ENCODE results near the gene IDH2.
"Not testable (repeated sequence)": the region's sequence is repeated elsewhere in the genome, so short reads cannot be mapped to it uniquely, and the experiment has no call there.

IDH2 gene

DNA sequence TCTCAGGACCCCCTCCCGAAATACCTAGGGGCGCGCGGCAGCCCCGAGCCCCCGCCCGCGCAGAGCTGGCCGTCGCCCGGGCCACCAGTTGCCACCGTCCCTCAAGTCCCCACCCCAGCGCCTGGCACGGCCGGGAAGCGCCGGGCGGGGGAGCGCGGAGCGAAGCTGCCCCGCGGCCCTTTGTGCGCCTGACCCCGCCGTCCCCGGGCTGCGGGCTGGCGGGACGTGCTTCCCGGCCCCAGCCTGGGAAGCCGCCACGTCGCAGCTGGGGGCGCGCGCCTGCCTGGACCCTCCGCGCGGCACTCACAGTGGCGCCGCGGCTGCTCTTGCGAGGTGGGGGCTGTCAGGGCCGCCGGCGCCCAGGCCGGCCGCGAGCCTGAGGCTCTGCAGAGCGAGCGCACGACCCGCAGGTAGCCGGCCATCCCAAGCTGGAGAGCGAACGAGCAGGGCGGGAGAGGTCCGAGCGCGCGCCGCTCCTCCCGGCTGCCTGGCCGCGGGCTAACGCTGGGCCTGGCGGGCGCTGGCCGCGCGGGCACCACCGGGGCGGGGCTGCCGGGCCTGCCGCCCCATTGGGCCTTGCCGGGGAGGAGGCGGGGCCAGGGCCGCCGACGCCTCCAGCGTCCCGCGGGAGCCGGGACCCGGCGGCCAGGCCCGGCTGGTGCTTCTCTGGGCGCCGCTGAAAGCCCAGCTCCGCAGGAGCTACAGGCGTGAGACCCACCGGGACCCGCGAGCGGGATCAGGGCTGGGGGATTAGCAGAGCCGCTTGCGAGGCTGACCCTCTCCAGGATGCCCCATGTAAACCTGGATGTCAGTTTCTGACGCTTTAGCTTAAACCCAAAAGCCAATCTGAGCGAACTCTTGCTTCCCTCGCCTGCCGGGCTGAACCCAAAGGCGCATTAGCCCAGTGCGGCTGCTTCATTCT lies at the start of gene IDH2:
TSS of gene IDH2 (minus strand) at position 500 of the 922 bp plus-strand sequence. CDS start at position 422, 78 bp downstream.
- TF ChIP-seq, protein P1, sequence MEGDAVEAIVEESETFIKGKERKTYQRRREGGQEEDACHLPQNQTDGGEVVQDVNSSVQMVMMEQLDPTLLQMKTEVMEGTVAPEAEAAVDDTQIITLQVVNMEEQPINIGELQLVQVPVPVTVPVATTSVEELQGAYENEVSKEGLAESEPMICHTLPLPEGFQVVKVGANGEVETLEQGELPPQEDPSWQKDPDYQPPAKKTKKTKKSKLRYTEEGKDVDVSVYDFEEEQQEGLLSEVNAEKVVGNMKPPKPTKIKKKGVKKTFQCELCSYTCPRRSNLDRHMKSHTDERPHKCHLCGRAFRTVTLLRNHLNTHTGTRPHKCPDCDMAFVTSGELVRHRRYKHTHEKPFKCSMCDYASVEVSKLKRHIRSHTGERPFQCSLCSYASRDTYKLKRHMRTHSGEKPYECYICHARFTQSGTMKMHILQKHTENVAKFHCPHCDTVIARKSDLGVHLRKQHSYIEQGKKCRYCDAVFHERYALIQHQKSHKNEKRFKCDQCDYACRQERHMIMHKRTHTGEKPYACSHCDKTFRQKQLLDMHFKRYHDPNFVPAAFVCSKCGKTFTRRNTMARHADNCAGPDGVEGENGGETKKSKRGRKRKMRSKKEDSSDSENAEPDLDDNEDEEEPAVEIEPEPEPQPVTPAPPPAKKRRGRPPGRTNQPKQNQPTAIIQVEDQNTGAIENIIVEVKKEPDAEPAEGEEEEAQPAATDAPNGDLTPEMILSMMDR (IDR thresholded peaks at IDR 0.05; ENCODE audit: low read depth, low read length) = no peak
- DNase-seq (ENCODE audit: low read depth in 2 of 2) = peak; percentile 68 to 83
- peak within 1 kb of the TSS; percentile 58 to 70 for H3K4me3 ChIP-seq (replicated peaks in 1 of 2; ENCODE audit: low read depth in 2 of 2, low read length in 2 of 2)

DNA sequence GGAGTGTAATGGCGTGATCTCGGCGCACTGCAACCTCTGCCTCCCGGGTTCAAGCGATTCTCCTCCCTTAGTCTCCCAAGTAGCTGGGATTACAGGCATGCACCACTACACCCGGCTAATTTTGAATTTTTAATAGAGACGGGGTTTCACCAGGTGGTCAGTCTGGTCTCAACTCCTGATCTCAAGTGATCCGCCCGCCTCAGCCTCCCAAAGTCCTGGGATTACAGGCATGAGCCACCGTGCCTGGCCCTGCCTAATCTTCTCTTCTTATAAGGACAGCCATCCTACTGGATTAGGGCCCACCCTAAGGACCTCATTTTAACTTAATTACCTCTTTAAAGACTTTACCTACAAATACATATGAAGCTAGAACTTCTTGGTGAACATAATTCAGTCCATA lies 48.3 kb upstream of the IDH2 start:
- DNase-seq (ENCODE audit: low read depth in 2 of 2); H3K4me3 ChIP-seq (replicated peaks in 1 of 2; ENCODE audit: low read depth in 2 of 2, low read length in 2 of 2): not testable (repeated sequence)

DNA sequence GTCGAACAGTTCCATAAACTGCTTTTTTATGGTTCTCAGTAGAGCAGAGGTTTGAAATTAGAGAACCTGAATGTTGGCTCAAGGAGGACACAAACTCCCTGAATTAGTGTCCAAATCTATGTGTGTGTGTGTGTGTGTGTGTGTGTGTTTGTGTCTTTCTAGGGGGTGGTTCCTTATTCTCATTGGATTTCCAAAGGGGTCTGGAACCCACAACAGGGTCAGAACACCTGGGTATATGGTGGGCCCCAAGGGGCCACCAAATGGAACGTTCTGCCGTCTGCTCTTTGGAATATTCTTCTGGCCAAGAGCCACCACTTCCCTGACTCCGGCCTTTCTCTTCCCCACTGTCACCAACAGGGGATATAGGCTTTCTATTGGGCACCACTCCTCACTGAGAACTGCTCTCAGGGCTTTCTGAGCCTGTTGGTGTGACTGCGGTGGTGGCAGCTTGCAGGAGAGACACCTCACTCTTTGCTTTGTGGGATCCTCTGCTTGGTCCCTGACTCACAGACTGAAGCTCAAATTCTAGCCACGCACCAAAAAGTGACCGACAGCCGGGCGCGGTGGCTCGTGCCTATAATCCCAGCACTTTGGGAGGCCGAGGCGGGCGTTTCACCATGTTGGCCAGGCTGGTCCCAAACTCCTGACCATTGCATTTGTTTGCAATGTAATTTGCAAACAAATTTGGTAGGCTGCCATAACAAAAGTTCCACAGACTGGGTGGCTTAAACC lies 47.5 kb upstream of the IDH2 start:
- TF ChIP-seq, protein P1 (IDR thresholded peaks at IDR 0.05; ENCODE audit: low read depth, low read length) = no peak

DNA sequence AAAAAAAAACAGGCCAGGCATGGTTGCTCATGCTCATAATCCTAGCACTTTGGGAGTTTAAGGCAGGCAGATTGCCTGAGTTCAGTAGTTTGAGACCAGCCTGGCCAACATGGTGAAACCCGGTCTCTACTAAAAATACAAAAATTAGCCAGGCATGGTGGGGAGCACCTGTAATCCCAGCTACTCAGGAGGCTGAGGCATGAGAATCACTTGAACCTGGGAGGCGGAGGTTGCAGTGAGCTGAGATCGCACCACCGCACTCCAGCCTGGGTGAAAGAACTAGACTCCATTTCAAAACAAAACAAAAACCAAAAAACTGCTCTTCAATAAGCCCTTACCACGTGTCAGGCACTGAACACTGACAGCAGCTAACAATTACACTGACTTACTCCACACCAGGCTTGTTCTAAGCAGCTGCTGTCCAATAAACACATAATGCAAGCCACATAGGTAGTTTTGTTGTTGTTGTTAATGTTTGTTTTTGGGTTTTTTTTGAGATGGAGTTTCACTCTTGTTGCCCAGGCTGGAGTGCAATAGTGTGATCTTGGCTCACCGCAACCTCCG lies 44.0 kb upstream of the IDH2 start:
- not testable (repeated sequence) for DNase-seq (ENCODE audit: low read depth in 2 of 2); H3K4me3 ChIP-seq (replicated peaks in 1 of 2; ENCODE audit: low read depth in 2 of 2, low read length in 2 of 2)

More for the DNA sequence above, 47.5 kb upstream of the IDH2 start:
- no peak for DNase-seq (ENCODE audit: low read depth in 2 of 2)
- no peak overlapping the region for H3K4me3 ChIP-seq (replicated peaks in 1 of 2; ENCODE audit: low read depth in 2 of 2, low read length in 2 of 2)

DNA sequence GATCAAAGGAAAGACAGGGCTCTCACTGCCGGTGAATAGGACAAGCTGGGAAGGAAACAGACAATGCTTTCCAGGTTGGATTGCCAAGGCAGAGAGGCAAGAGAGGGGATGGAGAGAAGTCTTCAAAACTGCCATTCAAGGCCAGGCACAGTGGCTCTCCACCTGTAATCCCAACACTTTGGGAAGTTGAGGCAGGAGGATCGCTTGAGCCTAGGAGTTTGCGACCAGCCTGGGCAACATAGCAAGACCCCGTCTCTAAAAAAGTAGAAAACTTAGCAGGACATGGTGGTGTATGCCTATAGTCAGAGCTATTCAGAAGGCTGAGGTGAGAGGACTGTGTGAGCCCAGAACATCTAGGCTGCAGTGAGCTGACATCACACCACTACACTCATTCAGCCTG lies 43.5 kb upstream of the IDH2 start:
- H3K4me3 ChIP-seq (replicated peaks in 1 of 2; ENCODE audit: low read depth in 2 of 2, low read length in 2 of 2) = no peak overlapping the region
- TF ChIP-seq, protein P1 (IDR thresholded peaks at IDR 0.05; ENCODE audit: low read depth, low read length) = no peak
- no peak for DNase-seq (ENCODE audit: low read depth in 2 of 2)

DNA sequence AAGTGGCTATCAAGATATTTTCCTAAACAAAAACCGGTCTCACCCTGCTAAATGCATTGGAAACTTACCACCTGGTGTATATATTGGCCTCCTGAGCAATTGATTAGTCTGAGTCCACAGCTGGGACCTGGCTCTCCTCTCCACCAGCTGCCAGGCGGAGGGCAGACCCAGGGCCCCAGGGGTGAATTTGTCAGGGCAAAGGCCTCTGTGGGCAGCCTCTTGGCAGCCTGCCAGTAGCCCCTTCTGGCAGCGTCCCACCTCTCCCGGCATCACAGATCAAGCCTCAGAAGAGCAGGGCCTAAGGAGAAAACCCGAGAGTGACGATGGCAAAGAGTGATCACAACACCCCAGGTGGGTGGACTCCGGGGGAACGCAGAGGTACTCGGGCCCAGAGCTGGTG lies 43.0 kb upstream of the IDH2 start:
- DNase-seq (ENCODE audit: low read depth in 2 of 2) = no peak
- TF ChIP-seq, protein P1 (IDR thresholded peaks at IDR 0.05; ENCODE audit: low read depth, low read length) = no peak
- no peak overlapping the region for H3K4me3 ChIP-seq (replicated peaks in 1 of 2; ENCODE audit: low read depth in 2 of 2, low read length in 2 of 2)

DNA sequence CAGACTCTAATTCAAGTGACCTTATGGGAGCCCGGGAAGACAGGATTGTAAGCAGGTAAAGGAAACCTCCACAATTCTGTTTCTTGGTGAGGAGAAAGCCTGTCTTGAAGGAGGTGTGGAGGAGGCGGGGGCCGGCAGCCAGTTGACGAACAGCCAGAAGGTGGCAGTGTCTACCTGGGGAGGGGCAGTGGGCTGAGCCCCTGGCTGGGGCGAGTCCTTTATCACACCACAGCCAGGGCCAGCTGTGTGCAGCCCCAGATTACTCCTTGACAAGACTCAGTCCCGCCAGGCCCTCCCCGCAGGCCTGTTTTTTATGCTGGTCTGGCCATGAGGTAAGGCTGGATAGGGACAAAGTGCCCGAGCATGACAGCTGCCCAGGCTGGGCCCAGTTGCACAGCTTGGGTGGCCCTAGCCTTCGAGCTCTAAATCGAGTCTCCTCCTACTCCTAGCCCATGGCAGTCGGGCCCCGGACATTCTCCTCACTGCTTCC lies 40.9 kb upstream of the IDH2 start:
- peak; percentile 32 to 48 for DNase-seq (ENCODE audit: low read depth in 2 of 2)
- TF ChIP-seq, protein P1 (IDR thresholded peaks at IDR 0.05; ENCODE audit: low read depth, low read length) = peak; percentile 52
- H3K4me3 ChIP-seq (replicated peaks in 1 of 2; ENCODE audit: low read depth in 2 of 2, low read length in 2 of 2) = no peak overlapping the region

Data from cardiac fibroblast (primary cell).